Vagina (tissue), 2 donors: ENCODE measurements around the gene GRK5.

Experiments used
- CTCF ChIP-seq, 3 experiments: fragments of 450-650 bp in 2 of 3; fragments of 200-600 bp in 1 of 3; sonication (generic) in 1 of 3; IDR thresholded peaks; one replicate each; pipeline ENCODE4 v1.5.1; 2017 to 2019; ENCODE audit warnings: antibody characterized with exemption in 3 of 3, mild to moderate bottlenecking in 2 of 3, moderate library complexity in 2 of 3
- POLR2A ChIP-seq, 2 donors: fragments of 450-650 bp; IDR thresholded peaks; one replicate each; pipeline ENCODE4 v1.6.1; 2017; ENCODE audit warnings: antibody characterized with exemption in 2 of 2, mild to moderate bottlenecking in 2 of 2, moderate library complexity in 2 of 2

GRCh38 chr10:119216127-119216526, 8.8 kb downstream of the GRK5 start:
- TF ChIP-seq CTCF (IDR thresholded peaks at IDR 0.05) (no peak), POLR2A (IDR thresholded peaks at IDR 0.05) (no peak)
